GM12891 (cell line): ENCODE data around the gene ANK2.

Source experiments
- POLR2A ChIP-seq: IDR thresholded peaks from 2 replicates; pipeline ENCODE4 v1.6.1; 2011; ENCODE audit warnings: low read depth, low read length, control low read depth
- POLR2AphosphoS5 ChIP-seq: IDR thresholded peaks from 2 replicates; pipeline ENCODE4 v1.6.1; 2011; ENCODE audit warnings: low read depth, low read length, control low read depth
- TAF1 ChIP-seq: IDR thresholded peaks from 2 replicates; pipeline ENCODE4 v1.6.1; 2011; ENCODE audit warnings: low read depth, low read length, control low read depth

- TF ChIP-seq POLR2A (no peak), TAF1 (no peak), POLR2AphosphoS5 (no peak)
These were observed 94.6 kb downstream of the ANK2 start for GRCh38 chr4:113144091-113144490.
